Activated naive CD4-positive, alpha-beta T cell treated with anti-CD3 and anti-CD28 coated beads, Interleukin-2, amount 50 U/mL, for 24 hours (primary cell): Measurements from ENCODE around the gene OR1S1.
"Not testable (repeated sequence)": the region's sequence is repeated elsewhere in the genome, so short reads cannot be mapped to it uniquely, and the experiment has no call there.

Source experiments
- H3K27ac Mint-ChIP-seq: one replicate; pipeline ENCODE4 v1.8.0; 2021; ENCODE audit warnings: mild to moderate bottlenecking, mixed read lengths
- H3K27me3 Mint-ChIP-seq: one replicate; pipeline ENCODE4 v1.8.0; 2021; ENCODE audit warnings: mixed read lengths
- H3K36me3 Mint-ChIP-seq: one replicate; pipeline ENCODE4 v1.8.0; 2021; ENCODE audit warnings: mixed read lengths
- H3K4me1 Mint-ChIP-seq: one replicate; pipeline ENCODE4 v1.8.0; 2021; ENCODE audit warnings: mixed read lengths
- H3K4me3 Mint-ChIP-seq: one replicate; pipeline ENCODE4 v1.8.0; 2021; ENCODE audit warnings: mild to moderate bottlenecking, mixed read lengths
- H3K9me3 Mint-ChIP-seq: one replicate; pipeline ENCODE4 v1.8.0; 2021; ENCODE audit warnings: mixed read lengths

OR1S1 gene

GRCh38 chr11:58212420-58212819, at the start of gene OR1S1:
OR1S1 (plus strand) TSS chr11:58212720.
- not testable (repeated sequence) for H3K36me3 Mint-ChIP-seq, H3K27me3 Mint-ChIP-seq, H3K27ac Mint-ChIP-seq, H3K4me1 Mint-ChIP-seq, H3K4me3 Mint-ChIP-seq, H3K9me3 Mint-ChIP-seq

DNA sequence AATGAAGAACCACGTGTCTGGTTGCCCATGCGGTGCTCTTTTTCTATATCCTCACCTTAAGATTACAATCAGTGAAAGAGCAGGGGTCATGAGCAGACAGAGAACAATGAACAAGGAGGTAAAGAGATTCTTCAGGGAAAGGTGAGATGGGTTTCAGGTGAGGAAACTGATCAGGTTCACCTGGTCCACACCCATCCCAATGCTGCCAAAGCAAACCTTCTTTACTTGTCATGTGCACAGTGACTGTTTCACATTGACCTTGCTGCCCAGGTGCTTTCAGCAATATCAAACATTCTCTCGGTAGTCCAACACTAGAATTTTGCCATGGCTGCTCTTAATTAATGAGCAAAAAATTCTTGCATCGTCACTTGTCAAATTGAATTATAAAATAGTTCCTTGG, 48.1 kb upstream of the OR1S1 start:
- Mint-ChIP-seq H3K4me1 (no peaks in the 10 kb centered on the region), H3K9me3 (peaks cover 3% of the 10 kb centered on the region), H3K4me3 (no peak overlapping the region), H3K27me3 (peaks cover 5% of the 10 kb centered on the region), H3K36me3 (no peaks in the 10 kb centered on the region), H3K27ac (no peak overlapping the region)

DNA sequence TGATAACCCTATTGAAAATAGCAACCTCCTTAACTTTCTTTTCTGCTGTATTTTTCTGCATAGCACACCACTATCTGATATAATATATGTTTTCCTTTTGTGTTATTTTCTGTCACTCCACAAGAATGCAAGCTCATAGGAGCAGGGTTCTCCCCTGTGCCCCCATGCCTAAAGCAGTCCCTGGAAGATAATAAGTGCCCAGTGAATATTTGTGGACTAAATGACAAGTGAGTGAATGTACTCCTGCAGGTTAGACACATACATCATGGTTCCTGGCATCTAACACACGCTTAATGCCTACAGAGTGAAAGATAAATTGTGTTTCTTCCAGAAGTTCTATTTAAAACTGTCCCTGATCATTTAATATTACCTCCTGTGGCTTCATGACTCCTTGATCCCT, 47.5 kb upstream of the OR1S1 start:
- H3K27me3 Mint-ChIP-seq = peaks cover 7% of the 10 kb centered on the region
- no peak overlapping the region for H3K27ac Mint-ChIP-seq
- no peaks in the 10 kb centered on the region for H3K9me3 Mint-ChIP-seq
- H3K4me3 Mint-ChIP-seq = no peak overlapping the region
- no peaks in the 10 kb centered on the region for H3K4me1 Mint-ChIP-seq
- no peaks in the 10 kb centered on the region for H3K36me3 Mint-ChIP-seq

GRCh38 chr11:58165504-58166106, 46.9 kb upstream of the OR1S1 start:
- peaks cover 3% of the 10 kb centered on the region for H3K27me3 Mint-ChIP-seq
- no peak overlapping the region for H3K27ac Mint-ChIP-seq
- H3K4me1 Mint-ChIP-seq = no peaks in the 10 kb centered on the region
- no peak overlapping the region for H3K4me3 Mint-ChIP-seq
- peaks cover 6% of the 10 kb centered on the region for H3K9me3 Mint-ChIP-seq
- H3K36me3 Mint-ChIP-seq = no peaks in the 10 kb centered on the region

DNA sequence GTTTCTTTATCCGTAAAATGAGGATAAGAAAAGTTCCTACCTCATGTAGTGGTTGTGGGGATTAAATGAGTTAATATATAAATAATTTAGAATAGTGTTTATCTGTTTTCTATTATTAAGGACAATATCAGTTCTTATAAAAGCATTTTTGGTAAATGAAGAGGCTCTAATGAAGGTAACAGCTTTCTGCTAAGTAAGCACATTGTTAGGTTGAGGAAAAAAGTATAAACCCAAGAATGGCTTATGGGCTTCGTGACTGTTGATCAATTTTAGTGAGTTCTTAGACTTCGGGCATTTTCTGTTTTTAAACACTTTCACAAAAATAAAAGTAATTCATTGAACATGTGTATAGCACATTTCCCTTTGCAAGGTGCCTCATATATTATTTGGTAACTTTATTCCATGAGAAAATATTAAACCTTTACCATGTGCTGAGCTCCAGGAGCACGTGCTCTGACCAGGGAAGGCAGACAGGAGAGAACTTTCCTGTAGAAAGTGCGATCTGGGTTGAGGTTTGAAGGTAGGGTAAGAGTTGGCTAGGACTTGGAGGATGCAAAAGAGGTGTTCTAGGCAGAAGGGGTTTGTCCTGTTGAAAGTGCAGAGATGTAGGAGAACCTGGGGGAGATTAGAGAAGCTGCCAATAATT, 35.0 kb upstream of the OR1S1 start:
- H3K4me3 Mint-ChIP-seq = no peak overlapping the region
- H3K36me3 Mint-ChIP-seq = no peaks in the 10 kb centered on the region
- peaks cover 13% of the 10 kb centered on the region for H3K27me3 Mint-ChIP-seq
- no peaks in the 10 kb centered on the region for H3K9me3 Mint-ChIP-seq
- no peaks in the 10 kb centered on the region for H3K4me1 Mint-ChIP-seq
- no peak overlapping the region for H3K27ac Mint-ChIP-seq

- Mint-ChIP-seq H3K9me3 (no peaks in the 10 kb centered on the region), H3K27me3 (peaks cover 13% of the 10 kb centered on the region), H3K27ac (no peak overlapping the region)
Measured at GRCh38 chr11:58178444-58178843, 34.1 kb upstream of the OR1S1 start.

GRCh38 chr11:58179648-58180047, 32.9 kb upstream of the OR1S1 start:
- Mint-ChIP-seq H3K36me3 (no peaks in the 10 kb centered on the region), H3K4me1 (no peaks in the 10 kb centered on the region), H3K4me3 (no peak overlapping the region), H3K27me3 (peaks cover 13% of the 10 kb centered on the region), H3K9me3 (no peaks in the 10 kb centered on the region), H3K27ac (no peak overlapping the region)

More at GRCh38 chr11:58178444-58178843, 34.1 kb upstream of the OR1S1 start:
- Mint-ChIP-seq H3K4me1 (no peaks in the 10 kb centered on the region), H3K36me3 (no peaks in the 10 kb centered on the region), H3K4me3 (no peak overlapping the region)

GRCh38 chr11:58186938-58187337, 25.6 kb upstream of the OR1S1 start:
- Mint-ChIP-seq H3K27ac (no peak overlapping the region), H3K36me3 (no peaks in the 10 kb centered on the region), H3K4me3 (no peak overlapping the region), H3K4me1 (no peaks in the 10 kb centered on the region), H3K27me3 (no peaks in the 10 kb centered on the region), H3K9me3 (no peaks in the 10 kb centered on the region)

DNA sequence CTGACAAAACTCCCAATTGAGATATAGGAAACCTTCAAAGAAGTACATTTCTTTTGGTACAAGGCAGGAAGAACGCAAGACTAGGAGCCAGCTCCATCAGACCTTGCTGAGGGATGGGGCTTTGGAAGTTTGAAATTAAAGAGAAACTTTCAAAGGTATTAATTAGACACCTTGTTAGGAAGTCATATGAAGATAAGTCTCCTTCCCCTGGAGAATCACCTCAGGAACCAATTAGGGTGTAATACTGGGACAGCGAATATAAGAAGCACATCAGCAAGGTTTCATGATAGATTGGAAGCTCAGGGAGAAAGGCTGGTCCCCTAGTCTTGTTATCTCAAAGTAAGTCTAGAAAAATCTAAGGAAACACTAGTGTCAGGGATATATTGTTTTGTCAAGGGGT, 23.8 kb upstream of the OR1S1 start, which contains the start of gene OR9Q2:
Gene OR9Q2, plus strand, starts transcription at position 301 of the 400 bp plus-strand sequence. CDS start 1,421 bp downstream, outside the sequence.
- no peaks in the 10 kb centered on the region for H3K9me3 Mint-ChIP-seq
- H3K4me1 Mint-ChIP-seq = no peaks in the 10 kb centered on the region
- H3K27me3 Mint-ChIP-seq = no peaks in the 10 kb centered on the region
- H3K36me3 Mint-ChIP-seq = no peaks in the 10 kb centered on the region
- no peak within 1 kb of the TSS for H3K4me3 Mint-ChIP-seq
- no peak within 1 kb of the TSS for H3K27ac Mint-ChIP-seq

DNA sequence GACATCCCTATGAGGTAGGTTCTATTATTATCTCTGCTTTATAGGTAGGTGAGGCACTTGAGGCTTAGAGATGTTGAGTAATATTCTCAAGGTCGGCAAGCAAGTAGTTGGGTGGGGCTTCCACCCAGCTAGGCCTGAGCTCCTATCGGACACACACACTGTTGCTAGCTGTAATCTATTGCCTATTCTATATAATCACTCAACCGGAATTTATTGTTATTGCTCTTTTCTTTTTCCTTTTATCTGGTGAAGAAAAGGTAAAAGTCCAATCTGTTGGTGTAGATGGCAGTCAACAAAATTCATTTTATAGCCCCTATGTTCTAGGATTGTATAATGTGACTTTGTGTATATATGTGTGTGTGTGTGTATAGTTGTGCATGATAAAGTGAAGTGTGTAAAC, 20.3 kb upstream of the OR1S1 start:
- H3K4me1 Mint-ChIP-seq = no peaks in the 10 kb centered on the region
- H3K27ac Mint-ChIP-seq = no peak overlapping the region
- H3K4me3 Mint-ChIP-seq = no peak overlapping the region
- H3K36me3 Mint-ChIP-seq = no peaks in the 10 kb centered on the region
- H3K9me3 Mint-ChIP-seq = peaks cover 3% of the 10 kb centered on the region
- peaks cover 3% of the 10 kb centered on the region for H3K27me3 Mint-ChIP-seq

GRCh38 chr11:58193391-58193790, 19.1 kb upstream of the OR1S1 start:
- Mint-ChIP-seq H3K4me1 (no peaks in the 10 kb centered on the region), H3K27ac (no peak overlapping the region), H3K27me3 (peaks cover 4% of the 10 kb centered on the region), H3K9me3 (peaks cover 15% of the 10 kb centered on the region), H3K36me3 (no peaks in the 10 kb centered on the region), H3K4me3 (no peak overlapping the region)

DNA sequence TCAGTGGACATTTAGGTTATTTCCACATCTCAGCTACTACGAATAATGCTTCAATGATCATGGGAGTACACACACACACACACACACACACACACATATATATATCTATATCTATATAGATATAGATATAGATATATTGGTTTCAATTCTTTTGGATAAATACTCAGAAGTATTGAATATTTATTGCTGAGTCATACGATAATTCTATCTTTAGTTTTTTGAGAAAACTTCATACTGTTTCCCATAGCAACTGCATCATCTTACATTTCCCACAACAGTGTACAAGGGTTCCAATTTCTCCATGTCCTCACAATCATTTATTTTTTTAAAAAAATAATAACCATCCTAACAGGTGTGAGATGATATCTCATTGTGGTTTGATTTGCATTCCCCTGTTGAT, 16.6 kb upstream of the OR1S1 start:
- Mint-ChIP-seq H3K4me1 (no peaks in the 10 kb centered on the region), H3K36me3 (no peaks in the 10 kb centered on the region), H3K27me3 (peaks cover 7% of the 10 kb centered on the region), H3K9me3 (peaks cover 21% of the 10 kb centered on the region), H3K27ac (no peak overlapping the region), H3K4me3 (no peak overlapping the region)

- Mint-ChIP-seq H3K9me3 (peaks cover 37% of the 10 kb centered on the region), H3K4me3 (no peak overlapping the region), H3K27me3 (peaks cover 23% of the 10 kb centered on the region), H3K36me3 (no peaks in the 10 kb centered on the region), H3K27ac (no peak overlapping the region), H3K4me1 (no peaks in the 10 kb centered on the region)
Measured at GRCh38 chr11:58199271-58199670, 13.2 kb upstream of the OR1S1 start.

GRCh38 chr11:58204042-58204441, 8.5 kb upstream of the OR1S1 start, which contains the start of gene OR1S2:
OR1S2 (minus strand) TSS chr11:58204142; CDS start chr11:58204142, 0 bp downstream.
- peaks cover 19% of the 10 kb centered on the region for H3K9me3 Mint-ChIP-seq
- H3K27ac Mint-ChIP-seq = no peak within 1 kb of the TSS
- no peak within 1 kb of the TSS for H3K4me3 Mint-ChIP-seq
- H3K27me3 Mint-ChIP-seq = peaks cover 26% of the 10 kb centered on the region
- no peaks in the 10 kb centered on the region for H3K4me1 Mint-ChIP-seq
- H3K36me3 Mint-ChIP-seq = no peaks in the 10 kb centered on the region

GRCh38 chr11:58216476-58216875, 4.0 kb downstream of the OR1S1 start:
- H3K27me3 Mint-ChIP-seq = no peaks in the 10 kb centered on the region
- H3K4me3 Mint-ChIP-seq = no peak overlapping the region
- no peaks in the 10 kb centered on the region for H3K4me1 Mint-ChIP-seq
- H3K36me3 Mint-ChIP-seq = no peaks in the 10 kb centered on the region
- H3K9me3 Mint-ChIP-seq = no peaks in the 10 kb centered on the region
- no peak overlapping the region for H3K27ac Mint-ChIP-seq

- Mint-ChIP-seq H3K27ac (no peak overlapping the region), H3K4me3 (no peak overlapping the region), H3K4me1 (no peaks in the 10 kb centered on the region), H3K27me3 (peaks cover 2% of the 10 kb centered on the region), H3K36me3 (no peaks in the 10 kb centered on the region), H3K9me3 (no peaks in the 10 kb centered on the region)
Measured at GRCh38 chr11:58222721-58223120, 10.2 kb downstream of the OR1S1 start.
